ENCODE data around the gene NDUFS5. TPM values are rescaled to one million over a fixed set of nuclear protein-coding genes. Genes with fewer than 3 reads are reported as not detected.

Gene NDUFS5
- total RNA-seq, 1 experiment from 2014 or later, result 367 TPM

GRCh38 chr1:38990738-38991637 is 35.2 kb upstream of the NDUFS5 start, which contains the start of gene AKIRIN1:
Gene AKIRIN1, plus strand, starts transcription at chr1:38991276. Its CDS starts 105 bp downstream, at chr1:38991381.
- H3K79me1 ChIP-seq (ENCODE audit: insufficient read depth, low read depth, low read length, poor library complexity, severe bottlenecking), result no peaks in the 10 kb centered on the region
- Mint-ChIP-seq H3K36me3 (ENCODE audit: insufficient read depth in 1 of 3, low read depth in 3 of 3) (peaks cover 29 to 40% (median 34%) of the 10 kb centered on the region in 3 experiments), H3K27me3 (ENCODE audit: low read depth) (no peaks in the 10 kb centered on the region), H3K4me3 (peak within 1 kb of the TSS; percentile 84 to 91), H3K27ac (peak within 1 kb of the TSS; percentile 95 to 99 (median 99)), H3K4me1 (peaks cover 44 to 52% of the 10 kb centered on the region in 2 experiments), H3K9me3 (no peaks in the 10 kb centered on the region)
- no peak within 1 kb of the TSS for H2AFZ ChIP-seq (ENCODE audit: low read length)
- TF ChIP-seq CTCF (conservative IDR thresholded peaks at IDR 0.05), result no peak
- no peak within 1 kb of the TSS; the same call in 1 of the 2 replicates for H3K4ac ChIP-seq (ENCODE audit: low read depth, low read length)
- H2AK5ac ChIP-seq (ENCODE audit: insufficient read length, low read length), result no peak within 1 kb of the TSS
- peak within 1 kb of the TSS; percentile 82 for H3K56ac ChIP-seq (ENCODE audit: insufficient read length, low read depth, low read length)
- DNase-seq, result peak; percentile 99
- peak within 1 kb of the TSS; percentile 99 for H3K14ac ChIP-seq (ENCODE audit: insufficient read depth, low read length)
- peak within 1 kb of the TSS; percentile 90 for H2BK12ac ChIP-seq (ENCODE audit: insufficient read length, low read depth, low read length)
- no peak within 1 kb of the TSS for H2BK15ac ChIP-seq (ENCODE audit: low read depth, low read length)
- peak within 1 kb of the TSS; percentile 100 for H3K4me2 ChIP-seq (ENCODE audit: insufficient read depth, insufficient read length, low read length)
- peak within 1 kb of the TSS; percentile 80 for H2BK120ac ChIP-seq (ENCODE audit: low read depth, low read length, poor library complexity, severe bottlenecking)
- H3K18ac ChIP-seq (ENCODE audit: insufficient read length, low read depth, low read length), result peak within 1 kb of the TSS; percentile 97
- H4K20me1 ChIP-seq (ENCODE audit: control insufficient read depth, insufficient read depth, insufficient read length), result no peaks in the 10 kb centered on the region
- peaks cover 43% of the 10 kb centered on the region for H3K79me2 ChIP-seq (ENCODE audit: insufficient read depth, low read length)
- H2BK5ac ChIP-seq (ENCODE audit: insufficient read length, low read length), result peak within 1 kb of the TSS; percentile 87
- H3K9ac ChIP-seq (ENCODE audit: extremely low read depth, insufficient read length, low read length), result peak within 1 kb of the TSS; percentile 99
- peak within 1 kb of the TSS; percentile 98 for H3K23ac ChIP-seq (ENCODE audit: insufficient read length, low read depth, low read length)
- peaks cover 13% of the 10 kb centered on the region for H3K23me2 ChIP-seq (ENCODE audit: insufficient read length, low read depth, low read length, poor library complexity, severe bottlenecking)
- peak within 1 kb of the TSS; percentile 39 for H3T11ph ChIP-seq (ENCODE audit: low read length)
- H3K4me1 ChIP-seq (ENCODE audit: insufficient read depth, low read length), result peaks cover 4% of the 10 kb centered on the region; the same call in 1 of the 2 replicates
- H4K8ac ChIP-seq (replicated peaks; ENCODE audit: insufficient read length, low read depth, low read length), result no peak within 1 kb of the TSS
- no peaks in the 10 kb centered on the region for H3K9me3 ChIP-seq (ENCODE audit: control insufficient read depth, low read depth, low read length)
- H4K91ac ChIP-seq (ENCODE audit: insufficient read length, low read depth, low read length), result no peak within 1 kb of the TSS
- WGBS (ENCODE audit: extremely low coverage, insufficient read length, low lambda C conversion rate), result no CpG with 5 or more reads among the region's 76 CpGs
- H3K27me3 ChIP-seq (ENCODE audit: insufficient read depth, low read length), result no peaks in the 10 kb centered on the region
- H4K5ac ChIP-seq (ENCODE audit: insufficient read length, low read depth, low read length), result no peak within 1 kb of the TSS
- H2BK20ac ChIP-seq (ENCODE audit: low read depth, low read length, poor library complexity, severe bottlenecking), result no peak within 1 kb of the TSS
- H3K27ac ChIP-seq (ENCODE audit: insufficient read length, low read depth, low read length), result peak within 1 kb of the TSS; percentile 84

Measured in H9 (cell line).